GM18505 (cell line): ENCODE data around the gene COQ2.
A peak's percentile ranks its signal among the peaks of the same experiment; 100 is the strongest.
"Not testable (repeated sequence)": the region's sequence is repeated elsewhere in the genome, so short reads cannot be mapped to it uniquely, and the experiment has no call there.

Source experiments
- ATAC-seq: cut with Tn5 transposase; IDR thresholded peaks from one replicate; pipeline ENCODE4 v1.9.1; 2021; ENCODE audit not compliant: unreplicated experiment
- POLR2A ChIP-seq: IDR thresholded peaks from 4 replicates; pipeline ENCODE4 v1.6.1; 2011; ENCODE audit warnings: borderline replicate concordance; ENCODE audit not compliant: insufficient read depth, insufficient read length; ENCODE audit errors: extremely low read depth

Gene COQ2

GRCh38 chr4:83251447-83251830, 33.2 kb downstream of the COQ2 start:
- no peak for ATAC-seq
- no peak for TF ChIP-seq POLR2A

GRCh38 chr4:83250687-83251446, 33.7 kb downstream of the COQ2 start:
- ATAC-seq, result no peak
- no peak for TF ChIP-seq POLR2A

DNA sequence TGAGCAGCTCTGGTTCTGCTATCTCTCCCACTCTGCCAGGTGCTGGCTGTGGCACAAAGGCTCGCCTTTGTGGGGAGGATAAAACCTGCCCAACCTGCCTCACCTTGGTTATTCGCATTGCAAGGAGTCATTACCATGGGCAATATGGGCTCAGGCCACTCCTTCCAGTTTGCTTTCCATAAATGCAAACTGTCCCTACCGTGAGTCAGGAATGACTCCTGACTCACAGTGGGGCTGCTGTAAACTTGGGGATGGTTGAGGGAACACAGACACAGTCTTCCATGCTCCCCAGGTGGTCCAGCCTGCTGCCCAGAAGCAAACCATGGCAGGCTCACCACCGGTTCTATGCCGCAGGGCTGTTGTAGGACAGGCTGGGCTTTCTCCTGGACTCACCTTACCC, 36.1 kb downstream of the COQ2 start:
- TF ChIP-seq POLR2A, result no peak
- ATAC-seq, result no peak

DNA sequence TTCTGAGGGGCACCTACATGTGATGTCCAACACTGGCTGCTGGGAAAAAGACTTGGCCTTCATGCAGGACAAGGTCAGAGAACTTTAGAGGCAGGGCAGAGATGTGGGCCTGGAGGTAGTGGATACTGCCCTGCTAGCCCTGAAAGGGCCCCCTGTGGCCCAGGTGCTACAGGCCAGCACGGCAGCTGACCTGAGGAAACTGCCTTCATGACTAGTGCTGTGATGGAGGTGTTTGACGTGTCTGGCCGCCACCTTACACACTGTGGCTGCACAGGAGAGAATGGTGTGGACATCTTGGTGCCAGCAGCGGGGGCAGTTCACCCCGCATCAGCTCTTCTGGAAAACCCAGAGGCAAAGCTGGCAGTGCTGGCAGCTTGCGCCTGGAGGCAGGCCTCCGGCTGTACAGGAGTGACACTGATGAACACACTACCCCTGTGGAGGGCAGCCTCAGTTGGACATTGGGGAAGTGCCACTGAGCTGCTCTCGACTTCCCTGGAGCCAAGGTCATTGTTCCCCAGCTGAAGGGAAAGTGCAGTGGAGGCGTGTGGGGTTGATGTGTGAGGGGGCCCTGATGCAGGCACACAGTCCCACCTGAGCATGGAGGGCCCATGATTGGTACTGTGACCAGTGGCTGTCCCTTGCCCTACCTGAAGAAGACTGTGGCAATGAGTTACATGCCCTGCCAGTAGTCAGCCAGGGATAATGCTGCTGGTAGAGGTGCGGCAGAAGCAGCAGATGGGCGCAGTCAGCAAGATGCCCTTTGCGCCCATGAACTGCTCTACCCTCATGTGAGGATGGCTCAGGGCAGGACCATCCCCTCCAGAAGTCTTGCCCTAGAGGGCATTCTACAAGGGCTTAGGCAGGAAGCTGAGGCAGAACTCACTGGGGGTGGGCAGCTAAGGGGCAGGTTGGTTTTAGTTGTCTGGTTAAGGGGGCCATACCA, 36.9 kb downstream of the COQ2 start:
- no peak for TF ChIP-seq POLR2A
- no peak for ATAC-seq

- ATAC-seq, result no peak
Measured at GRCh38 chr4:83241132-83241531, 43.5 kb downstream of the COQ2 start.

DNA sequence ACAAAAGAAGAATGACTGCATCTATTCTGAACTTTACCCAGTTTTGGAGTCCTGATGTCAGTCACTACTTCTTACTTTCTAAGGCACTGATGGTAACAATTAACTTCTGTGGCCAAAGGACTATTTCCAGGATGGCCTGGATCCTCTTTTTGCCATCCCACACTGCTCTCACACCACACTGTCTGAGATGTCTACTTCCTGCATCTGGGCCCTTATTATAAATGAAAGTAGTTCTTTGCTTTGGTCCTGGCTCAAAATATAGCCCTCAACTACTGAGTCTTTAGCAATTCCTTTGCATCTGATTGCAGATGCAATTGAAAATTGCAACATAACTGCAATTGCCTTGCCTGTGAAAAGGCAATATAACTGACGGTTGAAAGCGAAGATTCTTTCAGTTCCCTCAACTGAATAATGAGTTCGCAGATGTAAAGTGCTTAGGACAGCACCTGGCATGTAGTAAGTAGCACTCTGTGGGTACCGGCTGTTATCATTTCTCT, 44.2 kb downstream of the COQ2 start:
- no peak for TF ChIP-seq POLR2A
- ATAC-seq, result peak; percentile 80

More at GRCh38 chr4:83241132-83241531, 43.5 kb downstream of the COQ2 start:
- TF ChIP-seq POLR2A, result no peak

DNA sequence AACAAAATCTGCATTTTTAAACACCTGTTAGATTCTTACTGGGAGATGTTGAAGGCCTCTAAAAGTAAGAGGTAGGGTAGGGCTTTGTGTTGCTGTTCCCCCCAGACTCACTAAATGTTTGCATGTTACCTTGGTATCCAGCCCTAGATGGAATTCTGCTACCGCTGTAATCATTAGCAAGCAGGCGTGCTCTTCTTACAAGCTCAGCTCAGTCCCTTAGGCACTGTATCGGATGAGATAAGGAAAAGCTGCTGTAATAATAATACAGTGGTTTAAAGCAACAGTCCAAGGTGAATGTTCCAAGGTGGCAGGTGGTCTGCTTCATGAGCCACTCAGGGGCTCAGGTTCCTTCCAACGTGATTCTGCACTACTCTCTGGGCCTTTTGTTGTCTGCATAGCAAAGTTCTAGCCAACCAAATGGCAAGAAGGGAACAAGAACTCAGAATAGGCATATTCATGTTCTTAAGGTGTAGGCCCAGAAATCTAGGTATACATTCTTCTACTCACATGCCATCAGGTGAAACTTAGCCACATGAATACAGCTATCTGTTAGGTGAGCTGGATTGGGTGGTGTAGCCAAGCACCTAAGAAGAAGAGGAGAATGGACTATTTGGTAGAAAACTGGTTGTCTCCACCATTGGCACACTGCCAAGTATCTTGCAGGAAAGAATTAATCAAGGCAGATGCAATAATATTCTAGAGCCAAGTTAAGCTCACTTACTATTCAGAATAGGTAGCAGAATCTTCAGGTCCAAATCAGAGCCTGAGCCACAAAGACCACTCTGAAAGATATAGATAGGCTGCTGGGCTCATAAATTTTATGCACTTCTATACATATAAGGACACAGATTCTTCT, 46.0 kb downstream of the COQ2 start:
- ATAC-seq, result no peak
- no peak for TF ChIP-seq POLR2A

DNA sequence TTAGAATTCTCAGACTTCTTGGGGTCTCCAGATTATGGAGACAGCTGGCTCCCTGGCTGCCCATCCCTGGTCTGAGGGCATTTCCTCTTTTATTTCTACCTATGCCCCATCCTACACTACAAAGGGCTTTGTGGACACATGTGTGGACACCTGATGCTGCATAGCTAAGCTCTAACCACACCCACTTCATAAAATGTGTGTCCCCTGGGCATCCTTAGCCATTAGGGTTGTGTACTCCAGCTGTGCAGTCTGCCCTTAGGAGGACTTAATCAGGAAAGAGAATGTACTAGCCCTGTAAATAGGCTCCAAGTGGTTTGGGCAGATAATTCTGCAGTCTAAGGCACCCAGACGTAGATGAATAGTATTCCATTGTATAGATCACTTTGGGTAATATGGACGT, 47.0 kb downstream of the COQ2 start:
- TF ChIP-seq POLR2A, result no peak
- ATAC-seq, result no peak

DNA sequence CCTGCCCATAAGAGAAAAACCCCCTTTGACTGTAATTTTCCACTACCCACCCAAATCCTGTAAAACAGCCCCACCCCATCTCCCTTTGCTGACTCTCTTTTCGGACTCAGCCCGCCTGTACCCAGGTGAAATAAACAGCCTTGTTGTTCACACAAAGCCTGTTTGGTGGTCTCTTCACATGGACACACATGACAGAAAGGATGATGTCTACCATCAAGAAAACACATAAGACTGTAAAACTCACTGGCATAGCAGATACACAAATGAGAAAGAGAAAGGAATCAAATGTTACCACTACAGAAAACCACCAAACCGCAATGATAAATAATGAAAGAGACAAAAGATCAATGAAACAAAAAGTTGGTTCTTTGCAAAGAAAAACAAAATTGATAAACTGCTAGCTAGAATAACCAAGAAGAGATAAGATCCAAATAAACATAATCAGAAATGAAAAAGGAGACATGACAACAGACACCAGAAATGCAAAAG, 48.9 kb downstream of the COQ2 start:
- peak; percentile 30 for ATAC-seq

DNA sequence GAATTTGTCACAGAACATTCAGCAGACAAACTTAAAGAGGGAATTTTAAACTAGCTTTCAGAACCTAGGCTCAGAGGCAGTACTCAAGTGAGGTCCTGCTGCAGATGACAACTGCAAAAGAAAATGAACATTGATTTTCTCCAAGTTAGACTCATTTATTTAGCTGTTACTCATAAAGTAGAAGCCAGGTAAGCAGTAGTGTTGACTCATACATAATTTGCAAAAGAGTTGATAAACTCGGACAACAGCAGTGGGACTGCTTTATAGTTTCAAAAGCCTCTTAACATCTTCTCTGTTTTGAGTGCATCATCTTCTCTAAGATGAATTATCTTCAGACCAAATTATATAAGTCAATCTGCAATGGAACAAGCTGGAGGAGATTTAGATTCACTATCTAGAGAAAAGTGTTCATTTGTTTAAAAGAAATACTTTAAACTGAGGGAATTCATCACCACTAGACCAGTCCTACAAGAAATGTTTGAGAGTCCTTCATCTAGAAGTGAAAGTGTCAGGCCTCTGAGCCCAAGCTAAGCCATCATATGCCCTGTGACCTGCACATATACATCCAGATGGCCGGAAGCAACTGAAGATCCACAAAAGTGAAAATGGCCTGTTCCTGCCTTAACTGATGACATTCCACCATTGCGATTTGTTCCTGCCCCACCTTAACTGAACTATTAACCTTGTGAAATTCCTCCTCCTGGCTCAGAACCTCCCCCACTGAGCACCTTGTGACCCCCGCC, 49.5 kb downstream of the COQ2 start:
- ATAC-seq, result no peak
- no peak for TF ChIP-seq POLR2A

GRCh38 chr4:83234387-83234786, 50.2 kb downstream of the COQ2 start:
- not testable (repeated sequence) for ATAC-seq

DNA sequence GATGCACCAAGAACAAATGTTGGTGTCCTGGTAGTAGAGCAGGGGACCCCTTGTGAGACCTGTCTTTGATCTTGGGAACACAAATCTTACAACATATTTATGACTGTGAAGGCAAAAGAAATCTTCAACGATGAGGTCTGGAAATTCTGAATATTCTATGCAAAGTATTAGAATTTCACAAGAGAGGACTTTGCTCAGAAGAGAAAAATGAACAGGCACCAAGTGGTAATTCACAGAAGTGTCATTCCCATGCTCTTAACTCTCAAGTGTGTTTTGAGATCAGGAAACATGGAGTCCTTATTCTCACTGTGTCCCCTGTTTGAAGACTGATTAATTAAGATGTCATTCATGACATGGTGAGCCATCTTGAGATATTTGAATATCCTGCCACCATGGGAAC, 52.5 kb downstream of the COQ2 start:
- TF ChIP-seq POLR2A, result no peak
- ATAC-seq, result no peak

GRCh38 chr4:83231620-83232076, 53.0 kb downstream of the COQ2 start:
- peak; percentile 67 for ATAC-seq
- TF ChIP-seq POLR2A, result no peak

- ATAC-seq, result no peak
- TF ChIP-seq POLR2A, result no peak
Measured at GRCh38 chr4:83230928-83231327, 53.7 kb downstream of the COQ2 start.
